ENCODE measurements around the gene SPDYE5.

SPDYE5 gene

GRCh38 chr7:75537731-75538130 is 45.6 kb downstream of the SPDYE5 start:
- no peak for DNase-seq

GRCh38 chr7:75546237-75547015 is 54.3 kb downstream of the SPDYE5 start:
- no peak for DNase-seq
